WERI-Rb-1 (cell line): ENCODE measurements around the gene CCDC85C.
A peak's percentile ranks its signal among the peaks of the same experiment; 100 is the strongest.

Source experiments
- DNase-seq: peaks from one replicate; pipeline ENCODE4 v3.0.0-alpha.2; 2020
- H3K27ac ChIP-seq: fragments of 250-450 bp; sonication (Bioruptor Pico); 2 replicates; pipeline ENCODE4 v1.5.1; 2020; ENCODE audit warnings: mild to moderate bottlenecking, moderate library complexity
- H3K27me3 ChIP-seq: fragments of 250-450 bp; sonication (Bioruptor Pico); 2 replicates; pipeline ENCODE4 v1.5.1; 2021; ENCODE audit warnings: mild to moderate bottlenecking, low read depth, moderate library complexity; ENCODE audit not compliant: insufficient read depth, severe bottlenecking
- H3K36me3 ChIP-seq: fragments of 250-450 bp; sonication (Bioruptor Pico); 2 replicates; pipeline ENCODE4 v1.5.1; 2020; ENCODE audit warnings: mild to moderate bottlenecking, moderate library complexity
- H3K4me3 ChIP-seq: 2 replicates; pipeline ENCODE4 v1.5.1; 2011; ENCODE audit warnings: low read depth, mild to moderate bottlenecking, control low read depth, low read length
- H3K9me3 ChIP-seq: fragments of 250-450 bp; sonication (Bioruptor Pico); 2 replicates; pipeline ENCODE4 v1.5.1; 2021; ENCODE audit warnings: mild to moderate bottlenecking, moderate library complexity; ENCODE audit not compliant: severe bottlenecking
- CTCF ChIP-seq: IDR thresholded peaks from 2 replicates; pipeline ENCODE4 v1.5.1; 2011; ENCODE audit warnings: low read depth, mild to moderate bottlenecking, control low read depth, inconsistent platforms, low read length

Gene CCDC85C

GRCh38 chr14:99513946-99514551 is 90.0 kb downstream of the CCDC85C start:
- H3K27me3 ChIP-seq, result no peaks in the 10 kb centered on the region
- H3K27ac ChIP-seq, result no peak overlapping the region
- no peaks in the 10 kb centered on the region for H3K9me3 ChIP-seq
- TF ChIP-seq CTCF, result no peak
- no peak overlapping the region for H3K4me3 ChIP-seq
- H3K36me3 ChIP-seq, result peaks cover 75% of the 10 kb centered on the region
- no peak for DNase-seq

GRCh38 chr14:99513183-99513694 is 90.8 kb downstream of the CCDC85C start:
- Histone ChIP-seq H3K27ac (no peak overlapping the region), H3K9me3 (no peaks in the 10 kb centered on the region), H3K36me3 (peaks cover 79% of the 10 kb centered on the region), H3K4me3 (no peak overlapping the region), H3K27me3 (no peaks in the 10 kb centered on the region)
- no peak for TF ChIP-seq CTCF
- DNase-seq, result no peak

GRCh38 chr14:99512571-99513182 is 91.3 kb downstream of the CCDC85C start:
- Histone ChIP-seq H3K36me3 (peaks cover 82% of the 10 kb centered on the region), H3K9me3 (no peaks in the 10 kb centered on the region), H3K27ac (no peak overlapping the region), H3K4me3 (no peak overlapping the region), H3K27me3 (no peaks in the 10 kb centered on the region)
- DNase-seq, result peak; percentile 9
- TF ChIP-seq CTCF, result no peak

GRCh38 chr14:99512110-99512449 is 91.9 kb downstream of the CCDC85C start:
- no peak overlapping the region for H3K4me3 ChIP-seq
- H3K27me3 ChIP-seq, result no peaks in the 10 kb centered on the region
- no peak for TF ChIP-seq CTCF
- no peak overlapping the region for H3K27ac ChIP-seq
- peaks cover 88% of the 10 kb centered on the region for H3K36me3 ChIP-seq
- no peaks in the 10 kb centered on the region for H3K9me3 ChIP-seq
- DNase-seq, result no peak

- peaks cover 89% of the 10 kb centered on the region for H3K36me3 ChIP-seq
- no peak for DNase-seq
- no peak overlapping the region for H3K4me3 ChIP-seq
- H3K27me3 ChIP-seq, result no peaks in the 10 kb centered on the region
- no peak for TF ChIP-seq CTCF
- H3K9me3 ChIP-seq, result no peaks in the 10 kb centered on the region
- H3K27ac ChIP-seq, result peak overlapping the region; percentile 26; the same call in 1 of the 2 replicates
Observed at GRCh38 chr14:99511421-99512109, 92.4 kb downstream of the CCDC85C start.
